Transverse colon (tissue), 3 donors: ENCODE results near the gene RAC2.

ENCODE experiments used
- EP300 ChIP-seq: sonication (generic); formaldehyde crosslinking; IDR thresholded peaks from one replicate; pipeline ENCODE4 v1.6.1; 2017; ENCODE audit warnings: antibody characterized with exemption, low read depth
- POLR2A ChIP-seq: fragments of 450-650 bp; IDR thresholded peaks from one replicate; pipeline ENCODE4 v1.6.1; 2016; ENCODE audit warnings: antibody characterized with exemption, mild to moderate bottlenecking, moderate library complexity
- TF ChIP-seq, protein P1 (sequence below), 5 experiments: fragments of 200-600 bp in 3 of 5; fragments of 450-650 bp in 2 of 5; sonication (generic) in 3 of 5; IDR thresholded peaks; 1 replicate in 2 of 5; 2 replicates in 3 of 5; pipeline ENCODE4 v1.5.1; 2016 to 2017; ENCODE audit warnings: antibody characterized with exemption in 5 of 5, inconsistent platforms in 3 of 5, mild to moderate bottlenecking in 2 of 5, moderate library complexity in 1 of 5

DNA sequence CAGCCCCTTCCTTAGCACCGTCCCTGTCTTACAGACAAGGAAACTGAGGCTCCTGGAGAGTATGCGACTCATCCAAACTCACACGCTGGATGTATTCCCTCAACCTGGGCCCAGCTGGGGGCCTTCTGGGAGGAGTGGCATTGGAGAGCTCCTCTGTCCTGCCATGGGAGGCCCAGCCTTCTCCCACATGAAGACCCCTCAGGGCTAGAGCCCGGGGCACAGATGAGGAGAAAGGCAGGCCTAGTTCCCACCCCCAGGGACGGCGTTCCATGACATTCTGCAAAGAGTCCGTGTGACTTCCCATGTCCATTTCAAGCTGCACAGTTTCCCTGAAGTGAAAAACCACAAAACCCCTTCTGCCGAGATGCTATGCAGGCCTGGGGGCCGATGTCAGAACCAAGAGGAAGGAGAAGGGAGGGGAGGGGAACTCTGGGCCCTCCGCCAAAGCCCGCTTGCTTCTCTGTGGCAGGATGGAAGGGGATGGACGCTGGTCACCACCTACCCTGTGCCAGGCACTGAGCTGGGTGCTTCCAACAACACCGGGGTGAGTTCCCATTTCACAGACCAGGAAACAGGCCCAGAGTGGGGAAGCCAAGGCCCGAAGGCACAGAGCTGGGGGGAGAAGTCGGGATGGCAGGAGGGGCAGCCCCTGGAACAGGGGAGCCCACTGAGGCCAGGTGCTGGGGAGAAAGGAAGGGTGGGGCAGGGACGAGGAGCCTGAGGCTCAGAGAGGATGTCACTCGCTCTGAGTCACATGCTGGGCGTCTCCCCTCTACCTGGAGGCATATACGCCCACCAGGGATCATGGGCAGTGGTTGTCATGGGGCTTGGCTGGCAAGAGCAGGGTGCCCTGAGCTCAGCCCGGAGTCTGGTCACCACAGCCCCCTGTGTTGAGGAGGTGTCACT, 15.7 kb downstream of the RAC2 start:
- no peak for TF ChIP-seq POLR2A
- TF ChIP-seq, protein P1, sequence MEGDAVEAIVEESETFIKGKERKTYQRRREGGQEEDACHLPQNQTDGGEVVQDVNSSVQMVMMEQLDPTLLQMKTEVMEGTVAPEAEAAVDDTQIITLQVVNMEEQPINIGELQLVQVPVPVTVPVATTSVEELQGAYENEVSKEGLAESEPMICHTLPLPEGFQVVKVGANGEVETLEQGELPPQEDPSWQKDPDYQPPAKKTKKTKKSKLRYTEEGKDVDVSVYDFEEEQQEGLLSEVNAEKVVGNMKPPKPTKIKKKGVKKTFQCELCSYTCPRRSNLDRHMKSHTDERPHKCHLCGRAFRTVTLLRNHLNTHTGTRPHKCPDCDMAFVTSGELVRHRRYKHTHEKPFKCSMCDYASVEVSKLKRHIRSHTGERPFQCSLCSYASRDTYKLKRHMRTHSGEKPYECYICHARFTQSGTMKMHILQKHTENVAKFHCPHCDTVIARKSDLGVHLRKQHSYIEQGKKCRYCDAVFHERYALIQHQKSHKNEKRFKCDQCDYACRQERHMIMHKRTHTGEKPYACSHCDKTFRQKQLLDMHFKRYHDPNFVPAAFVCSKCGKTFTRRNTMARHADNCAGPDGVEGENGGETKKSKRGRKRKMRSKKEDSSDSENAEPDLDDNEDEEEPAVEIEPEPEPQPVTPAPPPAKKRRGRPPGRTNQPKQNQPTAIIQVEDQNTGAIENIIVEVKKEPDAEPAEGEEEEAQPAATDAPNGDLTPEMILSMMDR (IDR thresholded peaks at IDR 0.05) = no peak
- TF ChIP-seq EP300 = no peak
